Liver (tissue), 9 donors: ENCODE data around the gene NFRKB. TPM values are rescaled to one million over a fixed set of nuclear protein-coding genes. Genes with fewer than 3 reads are reported as not detected.

ENCODE experiments used
- DNase-seq: peaks from one replicate; pipeline ENCODE4 v3.0.0-alpha.2; 2017; ENCODE audit warnings: low spot score
- H3K27ac ChIP-seq, 2 donors: one replicate each; pipeline ENCODE4 v1.7.0; 2013; ENCODE audit warnings: inconsistent platforms in 2 of 2, low read length in 2 of 2, control low read depth in 1 of 2, low read depth in 1 of 2, mild to moderate bottlenecking in 1 of 2
- H3K27me3 ChIP-seq, 4 donors: one replicate each; pipeline versions ENCODE4 v1.6.1 to v1.7.0; 2013; ENCODE audit warnings: low read length in 3 of 4, inconsistent platforms in 1 of 4, mild to moderate bottlenecking in 1 of 4, moderate library complexity in 1 of 4; ENCODE audit not compliant: control insufficient read depth in 4 of 4, insufficient read depth in 4 of 4
- H3K36me3 ChIP-seq, 4 donors: one replicate each; pipeline versions ENCODE4 v1.6.1 to v1.7.0; 2013; ENCODE audit warnings: low read length in 3 of 4, mild to moderate bottlenecking in 3 of 4, low read depth in 1 of 4, moderate library complexity in 1 of 4; ENCODE audit not compliant: control insufficient read depth in 4 of 4, insufficient read depth in 3 of 4
- H3K4me1 ChIP-seq, 4 donors: one replicate each; pipeline versions ENCODE4 v1.6.1 to v1.7.0; 2013; ENCODE audit warnings: low read length in 3 of 4, mild to moderate bottlenecking in 3 of 4, moderate library complexity in 1 of 4; ENCODE audit not compliant: control insufficient read depth in 4 of 4, insufficient read depth in 4 of 4
- H3K4me3 ChIP-seq, 3 donors: one replicate each; pipeline versions ENCODE4 v1.6.1 to v1.7.0; 2013; ENCODE audit warnings: low read length in 3 of 3, control low read depth in 1 of 3, low read depth in 1 of 3, mild to moderate bottlenecking in 1 of 3
- H3K9ac ChIP-seq, 2 donors: one replicate each; pipeline ENCODE4 v1.7.0; 2013; ENCODE audit warnings: low read length in 2 of 2, mild to moderate bottlenecking in 2 of 2, moderate library complexity in 2 of 2, control low read depth in 1 of 2, low read depth in 1 of 2
- H3K9me3 ChIP-seq, 4 donors: one replicate each; pipeline versions ENCODE4 v1.6.1 to v1.7.0; 2013; ENCODE audit warnings: low read length in 3 of 4; ENCODE audit not compliant: control insufficient read depth in 4 of 4
- ATF3 ChIP-seq: IDR thresholded peaks from 2 replicates; pipeline ENCODE4 v1.6.1; 2016; ENCODE audit warnings: antibody characterized with exemption
- CTCF ChIP-seq: fragments of 150-350 bp; IDR thresholded peaks from 2 replicates; pipeline ENCODE4 v1.5.1; 2017; ENCODE audit warnings: improper control_type of control experiment, low read depth, low read length; ENCODE audit not compliant: missing input control
- EGR1 ChIP-seq, 2 donors: IDR thresholded peaks; 2 replicates each; pipeline ENCODE4 v1.6.1; 2016 to 2018; ENCODE audit warnings: antibody characterized with exemption in 2 of 2, low read depth in 2 of 2
- FOXA1 ChIP-seq: IDR thresholded peaks from 2 replicates; pipeline ENCODE4 v1.6.1; 2016; ENCODE audit warnings: antibody characterized with exemption
- HNF4A ChIP-seq, 2 donors: conservative IDR thresholded peaks; 2 replicates each; pipeline ENCODE4 v1.6.1; 2016; ENCODE audit warnings: antibody characterized with exemption in 2 of 2, mild to moderate bottlenecking in 2 of 2
- HNF4G ChIP-seq: IDR thresholded peaks from 2 replicates; pipeline ENCODE4 v1.6.1; 2016; ENCODE audit warnings: antibody characterized with exemption
- NR2F2 ChIP-seq: IDR thresholded peaks from 2 replicates; pipeline ENCODE4 v1.6.1; 2016; ENCODE audit warnings: antibody characterized with exemption
- RAD21 ChIP-seq, 2 donors: IDR thresholded peaks; 2 replicates each; pipeline ENCODE4 v1.6.1; 2016; ENCODE audit warnings: antibody characterized with exemption in 2 of 2, mild to moderate bottlenecking in 2 of 2
- REST ChIP-seq: IDR thresholded peaks from 2 replicates; pipeline ENCODE4 v1.6.1; 2016; ENCODE audit warnings: antibody characterized with exemption, mild to moderate bottlenecking
- RXRA ChIP-seq, 2 donors: IDR thresholded peaks; 2 replicates each; pipeline ENCODE4 v1.6.1; 2017 to 2018; ENCODE audit warnings: antibody characterized with exemption in 2 of 2, mild to moderate bottlenecking in 1 of 2
- SP1 ChIP-seq: IDR thresholded peaks from 2 replicates; pipeline ENCODE4 v1.6.1; 2018; ENCODE audit warnings: antibody characterized with exemption, mild to moderate bottlenecking
- TAF1 ChIP-seq: conservative IDR thresholded peaks from 2 replicates; pipeline ENCODE4 v1.6.1; 2016; ENCODE audit warnings: antibody characterized with exemption, mild to moderate bottlenecking
- YY1 ChIP-seq: IDR thresholded peaks from 2 replicates; pipeline ENCODE4 v1.6.1; 2016; ENCODE audit warnings: antibody characterized with exemption, mild to moderate bottlenecking
- ZBTB33 ChIP-seq: IDR thresholded peaks from 2 replicates; pipeline ENCODE4 v1.6.1; 2016; ENCODE audit warnings: antibody characterized with exemption
- WGBS: extraction: QIAGEN DNeasy Blood & Tissue Kit; methylation state at CpG from one replicate; pipeline ENCODE4 v1.1.7; 2013; 5-methylcytosine and 5-hydroxymethylcytosine counted together
- polyA plus RNA-seq, 2 donors: library from polyadenylated mRNA; stranded (reverse) in 1 of 2; unstranded in 1 of 2; fragments of 200-250 nt in 1 of 2; fragments of >200 nt in 1 of 2; fragmentation: Nextera tagmentation in 1 of 2; extraction: Ambion mirVana in 1 of 2; gene quantifications; one replicate each; pipeline versions ENCODE4 v1.2.1 to v1.2.3, GENCODE V29; 2013 to 2015
- total RNA-seq, 2 donors: library from RNA; depleted of rRNA; stranded (reverse); fragments of >200 nt; gene quantifications; one replicate each; pipeline ENCODE4 v1.2.3, GENCODE V29; 2014
- donor health status: healthy.
- donor health status: healthy.
- donor health status: healthy.
- donor health status: healthy.
- donor health status: healthy.

The NFRKB gene
- total and polyA plus RNA-seq, 4 donors, result 5.2 to 20.1 (median 8.9) TPM

GRCh38 chr11:129930743-129931142 lies 35.4 kb upstream of the NFRKB start:
- Histone ChIP-seq H3K4me3 (no peak overlapping the region), H3K27me3 (no peaks in the 10 kb centered on the region), H3K9ac (no peak overlapping the region), H3K4me1 (no peaks in the 10 kb centered on the region), H3K36me3 (peaks cover 0 to 5% (median 4%) of the 10 kb centered on the region in 4 donors), H3K27ac (no peak overlapping the region), H3K9me3 (no peaks in the 10 kb centered on the region)
- TF ChIP-seq TAF1 (no peak), REST (no peak), HNF4A (conservative IDR thresholded peaks at IDR 0.05) (no peak), HNF4G (no peak), ZBTB33 (no peak)
- no peak for DNase-seq
- 92% methylated on average over 13 of the region's 13 CpGs for WGBS

GRCh38 chr11:129930296-129930695 lies 34.9 kb upstream of the NFRKB start:
- H3K27ac ChIP-seq, result no peak overlapping the region
- TF ChIP-seq EGR1 (IDR thresholded peaks at IDR 0.05; ENCODE audit: low read depth in 2 of 2), result no peak
- no peak for TF ChIP-seq REST
- TF ChIP-seq RXRA (IDR thresholded peaks at IDR 0.05), result no peak
- no peak for TF ChIP-seq RAD21 (IDR thresholded peaks at IDR 0.05)
- no peak for TF ChIP-seq FOXA1
- no peak for TF ChIP-seq ATF3
- TF ChIP-seq CTCF, result no peak
- TF ChIP-seq HNF4A (conservative IDR thresholded peaks at IDR 0.05), result no peak
- TF ChIP-seq ZBTB33, result no peak
- no peak for TF ChIP-seq SP1
- TF ChIP-seq NR2F2, result no peak
- TF ChIP-seq YY1, result no peak
- H3K4me3 ChIP-seq, result no peak overlapping the region
- H3K27me3 ChIP-seq, result no peaks in the 10 kb centered on the region
- H3K4me1 ChIP-seq, result no peaks in the 10 kb centered on the region
- no peaks in the 10 kb centered on the region for H3K9me3 ChIP-seq
- H3K9ac ChIP-seq, result no peak overlapping the region
- peaks cover 0 to 5% (median 4%) of the 10 kb centered on the region in 4 donors for H3K36me3 ChIP-seq
- DNase-seq, result no peak
- WGBS, result 95% methylated on average over 6 of the region's 6 CpGs
